GM12801 (cell line): Measurements from ENCODE around the gene ARHGEF16.

ENCODE experiments used
- CTCF ChIP-seq: IDR thresholded peaks from one replicate; pipeline ENCODE4 v1.5.1; 2011; ENCODE audit warnings: control low read depth; ENCODE audit not compliant: insufficient read length; ENCODE audit errors: extremely low read depth

The ARHGEF16 gene

GRCh38 chr1:3511306-3511705, 56.8 kb downstream of the ARHGEF16 start:
- TF ChIP-seq CTCF, result no peak

DNA sequence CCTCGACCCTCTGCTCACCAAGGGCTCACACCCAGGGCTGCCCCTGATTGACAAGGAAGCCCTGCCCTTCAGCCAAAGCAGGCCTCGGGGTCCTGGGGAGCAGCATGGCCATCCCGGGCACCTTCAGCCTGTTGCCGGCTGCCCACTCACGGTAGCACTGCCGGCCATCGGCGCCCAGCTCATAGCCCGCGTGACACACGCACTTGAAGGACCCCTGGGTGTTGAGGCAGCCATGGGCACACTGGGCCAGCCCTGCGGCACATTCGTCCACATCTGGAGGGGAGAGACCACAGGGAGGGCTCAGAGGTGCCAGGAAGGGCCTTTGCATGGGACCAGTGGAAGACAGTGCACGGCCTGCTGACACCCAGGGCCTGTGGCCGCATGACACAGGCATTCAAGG, 57.4 kb downstream of the ARHGEF16 start:
- no peak for TF ChIP-seq CTCF

GRCh38 chr1:3514404-3514803, 59.9 kb downstream of the ARHGEF16 start:
- TF ChIP-seq CTCF, result no peak

DNA sequence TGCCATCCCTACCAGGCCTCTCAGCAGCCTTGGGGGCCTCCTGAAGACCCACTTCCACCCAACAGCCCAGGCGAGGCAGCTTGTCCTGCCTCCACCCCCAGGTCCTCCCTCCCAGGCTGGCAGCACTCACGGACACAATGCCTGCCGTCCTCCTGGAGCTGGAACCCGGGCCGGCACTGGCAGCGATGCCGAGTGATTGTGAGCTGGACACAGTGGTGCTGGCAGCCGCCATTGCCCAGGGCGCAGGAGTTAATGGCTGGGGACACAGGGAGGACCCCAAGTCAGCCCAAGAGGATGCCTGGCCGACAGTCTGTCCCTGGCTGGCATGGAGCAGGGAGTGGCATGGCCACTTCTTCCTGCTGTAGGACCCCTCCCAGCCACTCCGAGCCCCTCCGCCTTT, 60.8 kb downstream of the ARHGEF16 start:
- no peak for TF ChIP-seq CTCF

GRCh38 chr1:3515774-3516480, 61.5 kb downstream of the ARHGEF16 start:
- TF ChIP-seq CTCF, result no peak

- TF ChIP-seq CTCF, result no peak
These were observed 62.0 kb downstream of the ARHGEF16 start for GRCh38 chr1:3516481-3516869.

DNA sequence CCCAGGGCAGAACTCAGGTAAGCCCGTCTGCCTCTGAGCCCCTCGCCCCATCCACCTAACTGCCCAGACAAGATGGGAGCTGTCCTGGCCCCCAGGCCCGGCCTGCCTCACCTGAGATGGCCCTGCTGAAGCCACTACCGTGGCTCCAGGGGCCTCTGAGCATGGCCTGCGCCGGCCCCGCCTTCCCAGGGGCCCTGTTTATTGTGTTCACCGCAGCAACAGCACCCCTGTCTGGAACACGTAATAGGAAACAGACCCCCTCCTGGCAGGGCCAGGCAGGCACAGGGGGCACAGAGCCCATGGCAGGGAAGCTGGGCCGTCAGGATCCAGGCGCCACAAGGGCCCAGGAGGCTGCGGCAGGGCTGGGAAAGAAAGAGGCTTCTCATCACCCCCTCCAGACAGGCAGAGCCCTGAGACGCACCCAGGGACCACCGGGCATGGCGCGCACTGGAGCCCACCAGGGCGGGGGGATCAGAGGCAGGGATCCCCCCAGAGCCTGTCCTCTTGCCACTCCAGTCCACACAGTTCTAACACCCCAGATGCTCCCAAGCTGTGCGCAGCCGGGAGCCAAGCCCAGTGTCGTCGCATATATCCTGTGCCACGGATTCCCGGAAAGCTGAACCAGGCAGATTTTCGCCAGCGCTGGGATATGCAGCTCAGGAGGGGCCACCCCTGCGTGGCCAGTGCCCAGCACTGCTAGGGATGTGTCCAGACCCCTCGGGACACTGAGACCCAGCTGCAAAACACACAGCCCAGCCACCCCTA, 62.6 kb downstream of the ARHGEF16 start:
- no peak for TF ChIP-seq CTCF
